Hepatocyte (in vitro differentiated cells): ENCODE data around the gene RANBP17. TPM values are rescaled to one million over a fixed set of nuclear protein-coding genes. Genes with fewer than 3 reads are reported as not detected.

ENCODE experiments used
- DNase-seq: peaks from one replicate; pipeline ENCODE4 v3.0.0-alpha.2; 2016; ENCODE audit warnings: low spot score
- H2AFZ ChIP-seq: fragments of 200-600 bp; sonication (generic); 2 replicates; pipeline ENCODE4 v1.6.0; 2016; ENCODE audit warnings: antibody characterized with exemption, mild to moderate bottlenecking
- H3K27ac ChIP-seq: fragments of 200-600 bp; sonication (generic); 2 replicates; pipeline ENCODE4 v1.5.1; 2016; ENCODE audit warnings: mild to moderate bottlenecking
- H3K27me3 ChIP-seq: fragments of 200-600 bp; sonication (generic); 2 replicates; pipeline ENCODE4 v1.6.1; 2016
- H3K36me3 ChIP-seq: fragments of 200-600 bp; sonication (generic); replicated peaks from 2 replicates; pipeline ENCODE4 v1.5.1; 2016; ENCODE audit warnings: low read depth; ENCODE audit not compliant: insufficient read depth
- H3K4me1 ChIP-seq: fragments of 200-600 bp; sonication (generic); 2 replicates; pipeline ENCODE4 v1.5.1; 2016; ENCODE audit warnings: mild to moderate bottlenecking, moderate library complexity; ENCODE audit not compliant: insufficient read depth
- H3K4me2 ChIP-seq: fragments of 200-600 bp; sonication (generic); 2 replicates; pipeline ENCODE4 v1.6.0; 2016
- H3K4me3 ChIP-seq: fragments of 200-600 bp; sonication (generic); 2 replicates; pipeline ENCODE4 v1.5.1; 2016; ENCODE audit warnings: mild to moderate bottlenecking
- H3K79me2 ChIP-seq: fragments of 200-600 bp; sonication (generic); 2 replicates; pipeline ENCODE4 v1.6.0; 2017; ENCODE audit warnings: mild to moderate bottlenecking
- H3K9me2 ChIP-seq: fragments of 200-600 bp; sonication (generic); replicated peaks from 2 replicates; pipeline ENCODE4 v1.6.0; 2017; ENCODE audit warnings: mild to moderate bottlenecking; ENCODE audit not compliant: insufficient read depth
- H3K9me3 ChIP-seq: fragments of 200-600 bp; sonication (generic); 2 replicates; pipeline ENCODE4 v1.5.1; 2016; ENCODE audit warnings: low read depth, mild to moderate bottlenecking
- H4K20me1 ChIP-seq: fragments of 200-600 bp; sonication (generic); 2 replicates; pipeline ENCODE4 v1.6.0; 2016; ENCODE audit warnings: mild to moderate bottlenecking; ENCODE audit not compliant: insufficient read depth, poor library complexity, severe bottlenecking
- EZH2 ChIP-seq: fragments of 200-600 bp; sonication (generic); IDR thresholded peaks from 2 replicates; pipeline ENCODE4 v1.6.1; 2016; ENCODE audit warnings: antibody characterized with exemption, mild to moderate bottlenecking, borderline replicate concordance
- EZH2phosphoT487 ChIP-seq: fragments of 200-600 bp; sonication (generic); IDR thresholded peaks from one replicate; pipeline ENCODE4 v1.6.1; 2018; ENCODE audit warnings: antibody characterized with exemption, mild to moderate bottlenecking, low read depth, moderate library complexity; ENCODE audit not compliant: unreplicated experiment, severe bottlenecking
- WGBS: methylation state at CpG from one replicate; pipeline ENCODE4 v1.1.6; 2016; ENCODE audit warnings: low lambda C conversion rate; ENCODE audit errors: missing lambda C conversion rate; 5-methylcytosine and 5-hydroxymethylcytosine counted together
- polyA plus RNA-seq: library from polyadenylated mRNA; unstranded; fragments of >200 nt; fragmentation: Nextera tagmentation; extraction: Ambion mirVana; gene quantifications from 2 replicates; pipeline ENCODE4 v1.2.1, GENCODE V29; 2016
- total RNA-seq: library from RNA; depleted of rRNA; stranded (reverse); fragments of >200 nt; gene quantifications from 2 replicates; pipeline ENCODE4 v1.2.3, GENCODE V29; 2014
- TF ChIP-seq, protein P1 (sequence below): fragments of 200-600 bp; sonication (generic); IDR thresholded peaks from 2 replicates; pipeline ENCODE4 v1.5.1; 2016; ENCODE audit warnings: antibody characterized with exemption, mild to moderate bottlenecking; ENCODE audit not compliant: poor library complexity

The RANBP17 gene
- total and polyA plus RNA-seq, 2 experiments from 2014 or later: 11.7 to 17.1 TPM

DNA sequence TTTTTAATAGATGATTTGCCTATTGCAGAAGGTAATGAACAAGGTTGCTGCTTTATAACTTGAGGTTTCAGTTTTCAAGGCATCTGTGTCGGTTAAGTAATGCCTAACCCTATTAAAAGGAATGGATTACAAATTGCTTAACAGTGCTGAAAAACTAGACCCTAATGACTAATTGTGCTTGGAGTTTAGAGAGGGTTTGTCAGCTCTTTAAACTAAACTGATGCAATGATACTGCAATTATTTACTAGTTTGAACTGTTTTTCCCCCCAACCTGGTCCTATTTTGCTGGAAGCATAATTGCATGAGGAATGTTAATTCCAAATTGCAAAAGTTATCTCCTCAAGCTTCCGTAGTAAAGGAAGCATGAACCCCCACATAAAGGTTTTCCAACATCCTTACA, 407.9 kb downstream of the RANBP17 start:
- no peaks in the 10 kb centered on the region for H3K9me3 ChIP-seq
- H3K4me1 ChIP-seq: no peaks in the 10 kb centered on the region
- TF ChIP-seq EZH2 (no peak), EZH2phosphoT487 (no peak)
- TF ChIP-seq, protein P1, sequence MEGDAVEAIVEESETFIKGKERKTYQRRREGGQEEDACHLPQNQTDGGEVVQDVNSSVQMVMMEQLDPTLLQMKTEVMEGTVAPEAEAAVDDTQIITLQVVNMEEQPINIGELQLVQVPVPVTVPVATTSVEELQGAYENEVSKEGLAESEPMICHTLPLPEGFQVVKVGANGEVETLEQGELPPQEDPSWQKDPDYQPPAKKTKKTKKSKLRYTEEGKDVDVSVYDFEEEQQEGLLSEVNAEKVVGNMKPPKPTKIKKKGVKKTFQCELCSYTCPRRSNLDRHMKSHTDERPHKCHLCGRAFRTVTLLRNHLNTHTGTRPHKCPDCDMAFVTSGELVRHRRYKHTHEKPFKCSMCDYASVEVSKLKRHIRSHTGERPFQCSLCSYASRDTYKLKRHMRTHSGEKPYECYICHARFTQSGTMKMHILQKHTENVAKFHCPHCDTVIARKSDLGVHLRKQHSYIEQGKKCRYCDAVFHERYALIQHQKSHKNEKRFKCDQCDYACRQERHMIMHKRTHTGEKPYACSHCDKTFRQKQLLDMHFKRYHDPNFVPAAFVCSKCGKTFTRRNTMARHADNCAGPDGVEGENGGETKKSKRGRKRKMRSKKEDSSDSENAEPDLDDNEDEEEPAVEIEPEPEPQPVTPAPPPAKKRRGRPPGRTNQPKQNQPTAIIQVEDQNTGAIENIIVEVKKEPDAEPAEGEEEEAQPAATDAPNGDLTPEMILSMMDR: no peak
- H3K27me3 ChIP-seq: no peaks in the 10 kb centered on the region
- no peaks in the 10 kb centered on the region for H3K9me2 ChIP-seq
- H2AFZ ChIP-seq: no peak overlapping the region
- H3K79me2 ChIP-seq: no peaks in the 10 kb centered on the region
- no peak for DNase-seq
- no peak overlapping the region for H3K4me2 ChIP-seq
- 70% methylated on average over 2 of the region's 2 CpGs for WGBS
- no peak overlapping the region for H3K4me3 ChIP-seq
- H3K36me3 ChIP-seq: no peaks in the 10 kb centered on the region
- no peaks in the 10 kb centered on the region for H4K20me1 ChIP-seq
- no peak overlapping the region for H3K27ac ChIP-seq

DNA sequence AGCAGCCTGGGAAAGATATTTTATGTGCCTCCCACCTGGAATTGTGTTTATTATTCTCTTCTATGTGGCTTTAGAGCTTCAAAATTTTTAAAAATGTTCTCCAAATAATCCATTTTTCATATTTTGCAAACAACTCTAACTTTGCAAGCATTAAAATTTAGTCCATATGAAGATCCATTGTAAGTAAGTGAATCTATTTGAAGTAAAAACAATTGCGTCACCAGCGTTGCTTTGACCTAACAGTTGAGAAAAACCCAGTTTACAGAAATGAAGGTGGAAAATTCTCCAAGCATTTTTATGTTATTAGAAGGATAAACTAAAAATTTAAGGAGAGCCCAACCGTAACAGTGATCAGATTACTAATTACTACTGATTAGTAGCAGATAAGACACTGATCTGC, 408.3 kb downstream of the RANBP17 start:
- no peaks in the 10 kb centered on the region for H3K36me3 ChIP-seq
- H2AFZ ChIP-seq: no peak overlapping the region
- H3K9me3 ChIP-seq: no peaks in the 10 kb centered on the region
- H4K20me1 ChIP-seq: no peaks in the 10 kb centered on the region
- 86% methylated on average over 3 of the region's 3 CpGs for WGBS
- H3K79me2 ChIP-seq: no peaks in the 10 kb centered on the region
- no peaks in the 10 kb centered on the region for H3K4me1 ChIP-seq
- TF ChIP-seq, protein P1: no peak
- TF ChIP-seq EZH2phosphoT487: no peak
- TF ChIP-seq EZH2: no peak
- no peak for DNase-seq
- no peaks in the 10 kb centered on the region for H3K9me2 ChIP-seq
- H3K4me3 ChIP-seq: no peak overlapping the region
- no peak overlapping the region for H3K27ac ChIP-seq
- no peaks in the 10 kb centered on the region for H3K27me3 ChIP-seq
- H3K4me2 ChIP-seq: no peak overlapping the region

DNA sequence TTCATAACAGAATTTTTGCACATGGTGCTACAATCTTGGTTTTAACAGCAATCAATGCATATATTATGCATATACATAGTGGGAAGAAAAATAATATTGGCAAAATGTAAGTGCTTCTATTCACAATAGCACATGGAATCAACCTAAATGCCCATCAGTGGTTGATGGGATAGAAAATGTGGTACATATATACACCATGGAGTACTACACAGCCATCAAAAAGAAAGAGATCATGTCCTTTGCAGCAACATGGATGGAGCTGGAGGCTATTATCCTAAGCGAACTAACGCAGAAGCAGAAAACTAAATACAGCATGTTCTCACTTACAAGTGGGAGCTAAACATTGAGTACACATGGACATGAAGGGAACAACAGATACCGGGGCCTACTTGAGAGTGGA, 410.0 kb downstream of the RANBP17 start:
- Histone ChIP-seq H3K4me3 (no peak overlapping the region), H4K20me1 (no peaks in the 10 kb centered on the region), H3K27me3 (no peaks in the 10 kb centered on the region), H3K4me1 (no peaks in the 10 kb centered on the region), H3K9me2 (no peaks in the 10 kb centered on the region), H3K9me3 (no peaks in the 10 kb centered on the region), H2AFZ (no peak overlapping the region), H3K79me2 (no peaks in the 10 kb centered on the region), H3K36me3 (no peaks in the 10 kb centered on the region), H3K4me2 (no peak overlapping the region), H3K27ac (no peak overlapping the region)
- DNase-seq: no peak
- TF ChIP-seq EZH2 (no peak), EZH2phosphoT487 (no peak)
- TF ChIP-seq, protein P1: no peak
- 98% methylated on average over 3 of the region's 3 CpGs for WGBS
